Measurements from ENCODE around the gene MAGEB17.

Gene MAGEB17

DNA sequence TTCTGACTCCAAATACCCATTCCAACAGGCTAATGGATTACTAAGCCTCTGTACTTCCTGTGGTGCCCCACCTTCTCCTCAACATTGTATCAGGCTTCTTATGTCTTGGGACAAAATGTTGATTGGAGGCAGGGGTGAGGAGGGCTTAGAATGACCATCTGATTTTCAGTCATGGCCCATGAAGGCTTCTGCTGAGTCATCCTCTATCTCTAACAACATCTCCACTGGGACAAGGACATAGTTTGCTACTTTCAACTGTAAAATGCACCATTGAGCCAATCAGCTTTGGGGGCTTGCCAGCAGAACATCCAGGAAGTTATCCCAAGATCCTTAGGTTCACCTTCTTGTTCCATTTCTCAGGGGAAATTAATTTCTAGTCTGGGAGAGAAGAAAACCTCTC, 29.5 kb downstream of the MAGEB17 start:
- peaks cover 2% of the 10 kb centered on the region for H3K27me3 ChIP-seq (ENCODE audit: insufficient read depth, poor library complexity, severe bottlenecking)
- TF ChIP-seq POLR2AphosphoS5 (IDR thresholded peaks at IDR 0.05; ENCODE audit: low read depth), result no peak
- TF ChIP-seq, protein P1, sequence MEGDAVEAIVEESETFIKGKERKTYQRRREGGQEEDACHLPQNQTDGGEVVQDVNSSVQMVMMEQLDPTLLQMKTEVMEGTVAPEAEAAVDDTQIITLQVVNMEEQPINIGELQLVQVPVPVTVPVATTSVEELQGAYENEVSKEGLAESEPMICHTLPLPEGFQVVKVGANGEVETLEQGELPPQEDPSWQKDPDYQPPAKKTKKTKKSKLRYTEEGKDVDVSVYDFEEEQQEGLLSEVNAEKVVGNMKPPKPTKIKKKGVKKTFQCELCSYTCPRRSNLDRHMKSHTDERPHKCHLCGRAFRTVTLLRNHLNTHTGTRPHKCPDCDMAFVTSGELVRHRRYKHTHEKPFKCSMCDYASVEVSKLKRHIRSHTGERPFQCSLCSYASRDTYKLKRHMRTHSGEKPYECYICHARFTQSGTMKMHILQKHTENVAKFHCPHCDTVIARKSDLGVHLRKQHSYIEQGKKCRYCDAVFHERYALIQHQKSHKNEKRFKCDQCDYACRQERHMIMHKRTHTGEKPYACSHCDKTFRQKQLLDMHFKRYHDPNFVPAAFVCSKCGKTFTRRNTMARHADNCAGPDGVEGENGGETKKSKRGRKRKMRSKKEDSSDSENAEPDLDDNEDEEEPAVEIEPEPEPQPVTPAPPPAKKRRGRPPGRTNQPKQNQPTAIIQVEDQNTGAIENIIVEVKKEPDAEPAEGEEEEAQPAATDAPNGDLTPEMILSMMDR (IDR thresholded peaks at IDR 0.05; ENCODE audit: insufficient read depth, low read length), result no peak
- TF ChIP-seq, protein P2, sequence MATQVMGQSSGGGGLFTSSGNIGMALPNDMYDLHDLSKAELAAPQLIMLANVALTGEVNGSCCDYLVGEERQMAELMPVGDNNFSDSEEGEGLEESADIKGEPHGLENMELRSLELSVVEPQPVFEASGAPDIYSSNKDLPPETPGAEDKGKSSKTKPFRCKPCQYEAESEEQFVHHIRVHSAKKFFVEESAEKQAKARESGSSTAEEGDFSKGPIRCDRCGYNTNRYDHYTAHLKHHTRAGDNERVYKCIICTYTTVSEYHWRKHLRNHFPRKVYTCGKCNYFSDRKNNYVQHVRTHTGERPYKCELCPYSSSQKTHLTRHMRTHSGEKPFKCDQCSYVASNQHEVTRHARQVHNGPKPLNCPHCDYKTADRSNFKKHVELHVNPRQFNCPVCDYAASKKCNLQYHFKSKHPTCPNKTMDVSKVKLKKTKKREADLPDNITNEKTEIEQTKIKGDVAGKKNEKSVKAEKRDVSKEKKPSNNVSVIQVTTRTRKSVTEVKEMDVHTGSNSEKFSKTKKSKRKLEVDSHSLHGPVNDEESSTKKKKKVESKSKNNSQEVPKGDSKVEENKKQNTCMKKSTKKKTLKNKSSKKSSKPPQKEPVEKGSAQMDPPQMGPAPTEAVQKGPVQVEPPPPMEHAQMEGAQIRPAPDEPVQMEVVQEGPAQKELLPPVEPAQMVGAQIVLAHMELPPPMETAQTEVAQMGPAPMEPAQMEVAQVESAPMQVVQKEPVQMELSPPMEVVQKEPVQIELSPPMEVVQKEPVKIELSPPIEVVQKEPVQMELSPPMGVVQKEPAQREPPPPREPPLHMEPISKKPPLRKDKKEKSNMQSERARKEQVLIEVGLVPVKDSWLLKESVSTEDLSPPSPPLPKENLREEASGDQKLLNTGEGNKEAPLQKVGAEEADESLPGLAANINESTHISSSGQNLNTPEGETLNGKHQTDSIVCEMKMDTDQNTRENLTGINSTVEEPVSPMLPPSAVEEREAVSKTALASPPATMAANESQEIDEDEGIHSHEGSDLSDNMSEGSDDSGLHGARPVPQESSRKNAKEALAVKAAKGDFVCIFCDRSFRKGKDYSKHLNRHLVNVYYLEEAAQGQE (IDR thresholded peaks at IDR 0.05; ENCODE audit: insufficient replicate concordance, low read depth), result no peak
- TF ChIP-seq SPI1 (IDR thresholded peaks at IDR 0.05; ENCODE audit: borderline replicate concordance, low read depth), result no peak
- TF ChIP-seq GABPA (IDR thresholded peaks at IDR 0.05; ENCODE audit: low read depth), result no peak
- H3K27ac ChIP-seq (replicated peaks), result no peak overlapping the region
- no peak overlapping the region for H3K4me3 ChIP-seq (replicated peaks; ENCODE audit: insufficient read depth, low read length)
- no peak for DNase-seq (ENCODE audit: low read depth in 1 of 2, low spot score in 1 of 2)

DNA sequence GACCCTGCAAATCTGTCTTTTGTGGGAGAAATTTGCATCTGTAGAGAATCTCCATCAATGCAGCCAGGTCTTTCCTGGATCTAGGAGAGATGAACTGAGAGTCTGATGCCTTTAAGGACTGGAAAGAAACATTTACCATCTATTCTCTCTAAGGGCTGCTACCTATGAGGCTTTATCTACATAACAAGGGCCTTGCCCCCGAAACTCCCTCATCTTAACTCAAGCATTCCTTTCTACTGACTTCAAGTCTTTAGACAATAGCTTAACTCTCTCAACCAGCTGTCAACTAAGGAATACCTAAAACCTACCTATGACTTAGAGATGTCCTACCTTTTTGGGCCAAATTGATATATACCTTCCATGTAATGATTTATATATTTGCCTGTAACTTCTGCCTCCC, 32.1 kb downstream of the MAGEB17 start:
- no peak for DNase-seq (ENCODE audit: low read depth in 1 of 2, low spot score in 1 of 2)
- H3K4me3 ChIP-seq (replicated peaks; ENCODE audit: insufficient read depth, low read length), result no peak overlapping the region
- no peak overlapping the region for H3K27ac ChIP-seq (replicated peaks)
- no peak for TF ChIP-seq GABPA (IDR thresholded peaks at IDR 0.05; ENCODE audit: low read depth)
- TF ChIP-seq, protein P2 (IDR thresholded peaks at IDR 0.05; ENCODE audit: insufficient replicate concordance, low read depth), result no peak
- TF ChIP-seq, protein P1 (IDR thresholded peaks at IDR 0.05; ENCODE audit: insufficient read depth, low read length), result no peak
- no peak for TF ChIP-seq SPI1 (IDR thresholded peaks at IDR 0.05; ENCODE audit: borderline replicate concordance, low read depth)
- no peak for TF ChIP-seq POLR2AphosphoS5 (IDR thresholded peaks at IDR 0.05; ENCODE audit: low read depth)
- peaks cover 2% of the 10 kb centered on the region for H3K27me3 ChIP-seq (ENCODE audit: insufficient read depth, poor library complexity, severe bottlenecking)

DNA sequence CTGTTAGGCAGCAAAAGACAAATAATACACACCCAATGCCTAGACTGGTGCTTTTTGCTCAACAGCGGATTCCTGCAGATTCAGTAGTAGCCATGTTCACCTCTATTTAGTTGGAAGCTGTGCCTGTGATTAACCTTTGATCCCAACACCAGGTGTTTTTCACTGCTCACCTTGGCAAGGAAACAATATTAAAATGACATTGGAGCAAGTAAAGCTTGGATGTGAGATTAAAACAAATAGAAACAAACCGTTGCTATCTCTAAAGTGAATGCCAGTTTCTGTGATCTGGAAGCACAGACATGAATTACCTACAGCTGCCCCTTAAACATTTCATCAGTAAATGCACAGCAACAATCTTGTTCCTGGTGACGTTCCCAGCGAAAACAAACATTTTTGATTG, 35.7 kb downstream of the MAGEB17 start:
- Histone ChIP-seq H3K27me3 (ENCODE audit: insufficient read depth, poor library complexity, severe bottlenecking) (no peaks in the 10 kb centered on the region), H3K4me3 (replicated peaks; ENCODE audit: insufficient read depth, low read length) (no peak overlapping the region), H3K27ac (replicated peaks) (no peak overlapping the region)
- TF ChIP-seq, protein P2 (IDR thresholded peaks at IDR 0.05; ENCODE audit: insufficient replicate concordance, low read depth), result no peak
- TF ChIP-seq, protein P1 (IDR thresholded peaks at IDR 0.05; ENCODE audit: insufficient read depth, low read length), result no peak
- no peak for TF ChIP-seq POLR2AphosphoS5 (IDR thresholded peaks at IDR 0.05; ENCODE audit: low read depth)
- no peak for TF ChIP-seq GABPA (IDR thresholded peaks at IDR 0.05; ENCODE audit: low read depth)
- TF ChIP-seq SPI1 (IDR thresholded peaks at IDR 0.05; ENCODE audit: borderline replicate concordance, low read depth), result no peak
- no peak for DNase-seq (ENCODE audit: low read depth in 1 of 2, low spot score in 1 of 2)
